Measurements from ENCODE around the gene COPS7B.

GRCh38 chr2:231737761-231738160 lies 48.5 kb upstream of the COPS7B start:
- TF ChIP-seq CTCF (IDR thresholded peaks at IDR 0.05) (no peak), ZFX (IDR thresholded peaks at IDR 0.05; ENCODE audit: borderline replicate concordance) (no peak)
